ENCODE data around the gene ZNRF3. TPM values are rescaled to one million over a fixed set of nuclear protein-coding genes. Genes with fewer than 3 reads are reported as not detected.

ZNRF3 gene
- total and polyA plus RNA-seq, 4 donors: 8.9 to 13.0 (median 11.3) TPM

DNA sequence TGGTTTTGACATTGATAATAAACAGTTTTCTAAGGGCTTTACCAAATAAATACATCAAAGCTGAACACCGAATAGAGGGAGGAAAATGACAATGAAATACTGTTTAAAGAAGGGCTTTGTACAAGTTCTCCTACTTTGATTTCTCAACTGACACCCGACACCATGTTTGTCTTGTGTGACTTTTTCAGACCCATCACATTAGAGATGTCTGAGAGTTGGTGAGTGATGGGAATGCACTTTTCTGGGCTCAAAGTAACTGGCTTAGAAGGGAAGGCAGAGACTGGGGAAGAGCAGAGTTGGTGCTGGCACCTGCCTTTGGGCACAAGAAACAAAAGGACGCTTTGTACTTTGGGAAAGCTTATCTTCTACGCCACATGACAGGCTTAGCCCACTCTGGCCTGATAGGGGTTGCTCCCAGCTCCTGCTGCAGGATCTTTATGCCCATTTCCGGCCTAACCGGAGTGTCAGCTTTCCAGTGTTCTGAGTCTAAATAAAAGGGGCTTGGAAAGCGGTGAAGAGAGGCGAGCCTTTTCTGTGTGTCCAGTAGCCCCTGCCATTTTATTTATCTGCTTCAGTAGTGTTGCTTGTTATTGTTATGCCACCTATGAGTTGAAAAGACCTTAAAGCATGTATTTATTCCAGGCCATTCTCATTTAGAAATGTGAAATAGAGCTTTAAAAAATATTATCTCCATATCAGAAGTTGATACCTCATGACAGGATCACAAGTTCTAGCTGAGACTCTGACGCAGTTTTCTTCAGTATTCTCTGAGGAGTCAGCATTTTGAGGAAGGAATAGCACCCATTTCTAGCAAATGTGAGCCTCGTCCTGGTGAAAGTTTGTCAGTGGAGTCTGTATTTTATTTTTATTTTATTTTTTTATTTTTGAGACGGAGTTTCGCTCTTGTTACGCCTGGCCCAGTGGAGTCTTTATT, 213.6 kb downstream of the ZNRF3 start:
- H3K9me3 ChIP-seq (ENCODE audit: control insufficient read depth, insufficient read depth, low read length): no peaks in the 10 kb centered on the region
- peaks cover 4% of the 10 kb centered on the region for H3K4me1 ChIP-seq (ENCODE audit: control insufficient read depth, insufficient read depth, low read length)
- H3K27ac ChIP-seq (ENCODE audit: low read depth, low read length): no peak overlapping the region
- H3K27me3 ChIP-seq (ENCODE audit: control insufficient read depth, insufficient read depth, low read length): no peaks in the 10 kb centered on the region
- WGBS (ENCODE audit: insufficient coverage): 48% methylated on average over 5 of the region's 13 CpGs
- peaks cover 2% of the 10 kb centered on the region for H3K36me3 ChIP-seq (ENCODE audit: control insufficient read depth, insufficient read depth, low read length)
- H3K4me3 ChIP-seq (ENCODE audit: low read depth, low read length): no peak overlapping the region
- no peak for DNase-seq (ENCODE audit: low read depth in 4 of 6, low spot score in 6 of 6)

DNA sequence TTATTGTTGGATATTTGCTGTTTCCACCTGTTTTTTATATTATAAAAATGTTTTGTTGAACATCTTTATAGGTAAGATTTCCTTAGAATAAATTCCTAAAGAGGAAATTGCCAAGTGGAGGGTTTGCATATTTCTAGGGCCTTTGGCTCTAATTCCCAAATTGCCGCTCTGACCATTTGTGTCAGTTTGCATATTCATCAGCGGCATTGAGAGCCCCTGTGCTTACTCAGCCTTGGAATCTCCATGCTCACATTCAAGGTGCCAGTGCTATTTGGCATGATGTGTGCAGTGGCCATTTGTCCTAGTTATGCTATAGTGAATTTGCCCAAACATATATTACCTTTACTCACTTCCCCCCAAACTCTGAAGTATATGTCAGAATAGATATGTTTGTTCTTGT, 214.9 kb downstream of the ZNRF3 start:
- peaks cover 2% of the 10 kb centered on the region for H3K36me3 ChIP-seq (ENCODE audit: control insufficient read depth, insufficient read depth, low read length)
- DNase-seq (ENCODE audit: low read depth in 4 of 6, low spot score in 6 of 6): no peak

DNA sequence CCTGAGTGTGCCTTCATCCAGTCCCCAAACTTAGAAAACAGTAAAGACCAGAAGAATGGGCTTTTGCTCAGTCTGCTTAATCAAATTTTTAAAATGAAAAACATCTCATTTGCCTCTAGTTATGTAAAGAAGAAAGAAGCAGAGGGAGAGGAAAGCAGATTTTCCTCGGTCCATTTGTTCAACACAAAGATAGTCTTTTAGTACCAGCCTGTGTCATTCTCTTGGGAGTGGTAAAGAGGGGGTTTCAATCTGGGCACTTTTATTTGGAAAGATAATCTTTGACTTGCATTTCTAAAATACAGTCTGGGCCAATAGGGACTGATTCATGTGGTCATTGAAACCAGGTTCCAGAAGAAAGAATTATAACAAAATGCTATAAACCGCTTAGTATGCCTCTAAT, 218.9 kb downstream of the ZNRF3 start:
- Histone ChIP-seq H3K4me3 (ENCODE audit: low read depth, low read length) (no peak overlapping the region), H3K27ac (ENCODE audit: low read depth, low read length) (no peak overlapping the region), H3K27me3 (ENCODE audit: control insufficient read depth, insufficient read depth, low read length) (no peaks in the 10 kb centered on the region), H3K4me1 (ENCODE audit: control insufficient read depth, insufficient read depth, low read length) (peaks cover 3% of the 10 kb centered on the region), H3K36me3 (ENCODE audit: control insufficient read depth, insufficient read depth, low read length) (no peaks in the 10 kb centered on the region), H3K9me3 (ENCODE audit: control insufficient read depth, insufficient read depth, low read length) (no peaks in the 10 kb centered on the region)
- 20% methylated on average over 1 of the region's 2 CpGs for WGBS (ENCODE audit: insufficient coverage)
- peak in 1 of 6 donors; percentile 63 for DNase-seq (ENCODE audit: low read depth in 4 of 6, low spot score in 6 of 6)

More for the DNA sequence above, 214.9 kb downstream of the ZNRF3 start:
- H3K27me3 ChIP-seq (ENCODE audit: control insufficient read depth, insufficient read depth, low read length): no peaks in the 10 kb centered on the region
- H3K27ac ChIP-seq (ENCODE audit: low read depth, low read length): no peak overlapping the region
- no peaks in the 10 kb centered on the region for H3K9me3 ChIP-seq (ENCODE audit: control insufficient read depth, insufficient read depth, low read length)
- peaks cover 6% of the 10 kb centered on the region for H3K4me1 ChIP-seq (ENCODE audit: control insufficient read depth, insufficient read depth, low read length)
- no peak overlapping the region for H3K4me3 ChIP-seq (ENCODE audit: low read depth, low read length)
- WGBS (ENCODE audit: insufficient coverage): no CpG with 5 or more reads among the region's 2 CpGs

DNA sequence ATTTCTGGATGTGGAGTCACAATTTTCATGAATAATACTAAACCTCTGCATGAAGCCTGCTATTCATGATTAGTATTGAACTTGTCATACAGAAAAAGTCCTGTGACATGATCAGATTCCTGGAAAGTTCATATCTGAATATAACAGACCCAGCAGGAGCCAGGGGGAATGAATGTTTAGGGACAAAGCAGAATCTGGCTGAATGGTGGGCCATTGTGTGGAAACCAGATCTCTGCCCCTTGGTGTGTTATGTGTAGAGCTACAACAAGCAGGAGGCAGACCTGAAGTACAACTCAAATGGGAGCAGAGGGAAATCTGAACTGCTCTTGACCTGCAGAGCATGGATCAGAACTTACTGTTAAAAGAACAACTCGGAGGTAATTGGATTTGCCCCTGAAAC, 219.7 kb downstream of the ZNRF3 start:
- no peak overlapping the region for H3K27ac ChIP-seq (ENCODE audit: low read depth, low read length)
- peaks cover 3% of the 10 kb centered on the region for H3K4me1 ChIP-seq (ENCODE audit: control insufficient read depth, insufficient read depth, low read length)
- H3K4me3 ChIP-seq (ENCODE audit: low read depth, low read length): no peak overlapping the region
- no peaks in the 10 kb centered on the region for H3K36me3 ChIP-seq (ENCODE audit: control insufficient read depth, insufficient read depth, low read length)
- DNase-seq (ENCODE audit: low read depth in 4 of 6, low spot score in 6 of 6): no peak
- WGBS (ENCODE audit: insufficient coverage): 22% methylated on average over 1 of the region's 1 CpG
- H3K9me3 ChIP-seq (ENCODE audit: control insufficient read depth, insufficient read depth, low read length): no peaks in the 10 kb centered on the region
- H3K27me3 ChIP-seq (ENCODE audit: control insufficient read depth, insufficient read depth, low read length): no peaks in the 10 kb centered on the region

DNA sequence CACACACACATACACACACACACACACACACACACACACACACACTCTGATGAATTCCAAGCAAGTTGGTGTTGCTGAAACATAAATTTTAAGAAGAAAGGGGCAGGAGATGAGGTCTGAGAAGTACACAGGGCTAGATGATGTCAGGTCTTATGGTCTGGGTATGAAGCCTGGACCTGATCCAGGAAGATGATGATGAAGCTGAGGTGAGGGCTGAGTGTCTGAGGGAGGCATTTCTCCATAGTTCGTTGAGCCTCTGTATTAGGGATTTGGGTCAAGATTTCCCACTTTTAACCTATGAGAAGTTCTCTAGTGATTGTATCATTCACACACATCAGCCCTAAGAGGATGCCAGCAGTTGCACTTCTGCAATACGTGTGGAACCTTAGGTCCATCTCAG, 222.1 kb downstream of the ZNRF3 start:
- no peak for DNase-seq (ENCODE audit: low read depth in 4 of 6, low spot score in 6 of 6)
- H3K27me3 ChIP-seq (ENCODE audit: control insufficient read depth, insufficient read depth, low read length): no peaks in the 10 kb centered on the region
- no peaks in the 10 kb centered on the region for H3K9me3 ChIP-seq (ENCODE audit: control insufficient read depth, insufficient read depth, low read length)
- H3K4me3 ChIP-seq (ENCODE audit: low read depth, low read length): no peak overlapping the region
- WGBS (ENCODE audit: insufficient coverage): no CpG with 5 or more reads among the region's 2 CpGs
- H3K4me1 ChIP-seq (ENCODE audit: control insufficient read depth, insufficient read depth, low read length): peaks cover 3% of the 10 kb centered on the region
- H3K27ac ChIP-seq (ENCODE audit: low read depth, low read length): no peak overlapping the region
- no peaks in the 10 kb centered on the region for H3K36me3 ChIP-seq (ENCODE audit: control insufficient read depth, insufficient read depth, low read length)

DNA sequence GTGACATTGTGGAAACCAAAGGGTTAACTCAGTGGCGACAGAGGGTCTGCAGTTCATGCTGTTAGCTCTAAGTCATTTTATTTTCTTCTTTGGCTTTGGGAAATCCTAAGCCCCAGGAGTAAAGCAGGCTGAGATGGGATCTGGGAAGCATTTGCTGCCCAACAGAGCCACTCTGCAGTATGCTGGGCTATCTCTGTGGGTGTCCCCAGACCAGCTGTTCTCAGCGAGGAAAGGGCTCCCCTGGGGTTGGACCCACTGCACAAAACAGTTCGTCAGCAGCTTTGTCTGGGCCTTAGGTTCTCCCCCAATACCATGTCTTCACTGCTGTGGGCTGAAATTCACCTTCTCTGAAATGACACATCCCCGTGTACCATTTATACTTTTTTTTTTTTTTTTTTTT, 223.5 kb downstream of the ZNRF3 start:
- no peak overlapping the region for H3K27ac ChIP-seq (ENCODE audit: low read depth, low read length)

More for the DNA sequence above, 223.5 kb downstream of the ZNRF3 start:
- 19% methylated on average over 3 of the region's 4 CpGs for WGBS (ENCODE audit: insufficient coverage)
- DNase-seq (ENCODE audit: low read depth in 4 of 6, low spot score in 6 of 6): no peak
- no peaks in the 10 kb centered on the region for H3K9me3 ChIP-seq (ENCODE audit: control insufficient read depth, insufficient read depth, low read length)
- peaks cover 3% of the 10 kb centered on the region for H3K4me1 ChIP-seq (ENCODE audit: control insufficient read depth, insufficient read depth, low read length)
- no peaks in the 10 kb centered on the region for H3K36me3 ChIP-seq (ENCODE audit: control insufficient read depth, insufficient read depth, low read length)
- H3K27me3 ChIP-seq (ENCODE audit: control insufficient read depth, insufficient read depth, low read length): no peaks in the 10 kb centered on the region
- no peak overlapping the region for H3K4me3 ChIP-seq (ENCODE audit: low read depth, low read length)

Small RNA genes within 50 kb of the gene (small RNA-seq; reads per million reads assigned to genes)
- gene Z93930.1 (ENCODE audit: low replicate concordance): not detected

Other genes starting within 250 kb of the ZNRF3 start
- gene TTC28, start 203.7 kb upstream of the ZNRF3 start, total RNA-seq: 10 to 100 TPM; 39.6 to 44.0 TPM
- gene TTC28, start 203.7 kb upstream of the ZNRF3 start, polyA plus RNA-seq (ENCODE audit: insufficient read length in 2 of 2): 10 to 100 TPM; 19.4 to 21.1 TPM
- 10 to 100 TPM in 1 of 2 donors, 1 to 10 TPM in 1; 8.6 to 11.9 TPM for gene CHEK2, start 141.8 kb upstream of the ZNRF3 start, total RNA-seq
- gene CHEK2, start 141.8 kb upstream of the ZNRF3 start, polyA plus RNA-seq (ENCODE audit: insufficient read length in 2 of 2): 10 to 100 TPM in 1 of 2 donors, 1 to 10 TPM in 1; 8.9 to 10.1 TPM
- 10 to 100 TPM in 1 of 2 donors, 1 to 10 TPM in 1; 8.5 to 14.7 TPM for gene HSCB, start 141.5 kb upstream of the ZNRF3 start, total RNA-seq
- 10 to 100 TPM; 13.2 to 17.1 TPM for gene HSCB, start 141.5 kb upstream of the ZNRF3 start, polyA plus RNA-seq (ENCODE audit: insufficient read length in 2 of 2)
- gene CCDC117, start 110.9 kb upstream of the ZNRF3 start, total RNA-seq: 10 to 100 TPM; 20.8 to 26.8 TPM
- gene CCDC117, start 110.9 kb upstream of the ZNRF3 start, polyA plus RNA-seq (ENCODE audit: insufficient read length in 2 of 2): 10 to 100 TPM; 12.9 to 18.4 TPM
- gene XBP1, start 83.0 kb upstream of the ZNRF3 start, total RNA-seq: 100 to 1,000 TPM in 1 of 2 donors, 10 to 100 TPM in 1; 74.7 to 105 TPM
- 10 to 100 TPM; 49.2 to 57.0 TPM for gene XBP1, start 83.0 kb upstream of the ZNRF3 start, polyA plus RNA-seq (ENCODE audit: insufficient read length in 2 of 2)
- 1 to 10 TPM in 1 of 2 donors, not detected in 1; 1.2 TPM for gene C22orf31, start 178.3 kb downstream of the ZNRF3 start, total RNA-seq
- gene C22orf31, start 178.3 kb downstream of the ZNRF3 start, polyA plus RNA-seq (ENCODE audit: insufficient read length in 2 of 2): not detected
- gene KREMEN1, start 189.5 kb downstream of the ZNRF3 start, total RNA-seq: 10 to 100 TPM in 1 of 2 donors, 1 to 10 TPM in 1; 5.7 to 12.7 TPM
- 1 to 10 TPM; 7.1 to 9.5 TPM for gene KREMEN1, start 189.5 kb downstream of the ZNRF3 start, polyA plus RNA-seq (ENCODE audit: insufficient read length in 2 of 2)